NK-92 (cell line): ENCODE results near the gene ZBTB7B.

Experiments
- DNase-seq: peaks from one replicate; lab custom pipeline; 2025; ENCODE audit not compliant: unreplicated experiment; lab: John Stamatoyannopoulos, UW

Gene ZBTB7B

GRCh38 chr1:155001675-155002463 is 733 bp upstream of the ZBTB7B start:
- peak; percentile 75 for DNase-seq

DNA sequence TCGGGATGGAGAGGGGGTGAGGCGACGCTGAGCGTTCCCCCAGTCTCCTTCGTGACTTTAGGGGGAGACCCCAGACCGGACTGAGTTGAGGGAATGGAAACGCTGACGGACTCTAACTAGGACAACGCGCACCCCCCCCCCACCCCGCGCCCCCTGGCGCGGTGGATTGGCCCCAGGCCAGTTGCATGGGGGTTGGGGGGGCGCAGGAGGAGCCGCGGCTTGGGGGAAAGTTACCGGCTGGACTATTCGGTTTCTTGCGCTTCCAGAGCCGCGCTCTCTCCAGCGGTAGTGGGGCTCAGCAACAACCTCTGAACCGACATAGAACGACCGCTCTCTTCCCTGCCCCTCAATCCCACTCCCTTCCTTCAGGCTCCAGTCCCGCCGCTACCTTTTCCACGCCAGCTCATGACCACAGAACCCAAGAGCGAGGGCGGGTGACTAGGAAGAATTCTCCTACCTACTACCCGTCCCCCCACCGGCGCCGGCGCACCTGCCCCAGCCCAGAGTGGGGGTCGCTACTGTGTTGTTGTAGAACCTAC is 694 bp downstream of the ZBTB7B start:
- no peak for DNase-seq

GRCh38 chr1:155003766-155004351 is 1.3 kb downstream of the ZBTB7B start:
- no peak for DNase-seq

DNA sequence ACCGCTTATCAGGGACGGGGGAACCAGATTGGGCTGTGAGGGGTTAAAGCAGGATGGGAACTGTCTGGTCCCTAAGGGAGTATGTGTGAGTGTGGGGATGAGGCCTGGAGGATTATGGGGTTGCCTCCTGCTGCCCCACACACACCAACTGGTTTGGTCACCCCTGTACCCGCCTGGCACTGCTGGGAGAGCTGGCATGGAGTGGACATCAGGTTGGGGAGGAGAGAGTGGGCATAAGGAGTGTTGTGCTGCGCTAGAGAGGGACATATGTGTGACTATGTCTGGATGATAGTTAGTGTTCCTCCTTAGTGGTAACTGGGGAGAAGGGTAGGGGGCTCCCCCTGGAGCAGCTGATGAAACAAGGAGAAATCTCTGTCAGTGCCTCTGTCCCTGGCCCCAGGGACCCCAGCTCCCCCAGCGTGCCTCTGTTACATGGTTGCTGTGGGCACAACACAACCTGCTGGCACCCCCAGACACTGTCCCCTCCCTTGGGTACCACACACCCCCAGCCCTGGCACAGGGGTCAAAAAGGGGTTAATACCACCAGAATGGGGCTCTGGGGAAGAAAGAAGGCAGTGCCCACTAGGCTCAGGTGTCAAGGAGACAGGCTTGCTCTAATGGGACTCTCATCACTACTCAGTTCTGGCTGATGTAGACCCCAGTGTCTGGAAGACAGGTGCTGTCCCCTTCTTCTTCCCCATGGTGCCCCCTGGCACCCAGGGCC is 1.9 kb downstream of the ZBTB7B start:
- DNase-seq, result no peak

DNA sequence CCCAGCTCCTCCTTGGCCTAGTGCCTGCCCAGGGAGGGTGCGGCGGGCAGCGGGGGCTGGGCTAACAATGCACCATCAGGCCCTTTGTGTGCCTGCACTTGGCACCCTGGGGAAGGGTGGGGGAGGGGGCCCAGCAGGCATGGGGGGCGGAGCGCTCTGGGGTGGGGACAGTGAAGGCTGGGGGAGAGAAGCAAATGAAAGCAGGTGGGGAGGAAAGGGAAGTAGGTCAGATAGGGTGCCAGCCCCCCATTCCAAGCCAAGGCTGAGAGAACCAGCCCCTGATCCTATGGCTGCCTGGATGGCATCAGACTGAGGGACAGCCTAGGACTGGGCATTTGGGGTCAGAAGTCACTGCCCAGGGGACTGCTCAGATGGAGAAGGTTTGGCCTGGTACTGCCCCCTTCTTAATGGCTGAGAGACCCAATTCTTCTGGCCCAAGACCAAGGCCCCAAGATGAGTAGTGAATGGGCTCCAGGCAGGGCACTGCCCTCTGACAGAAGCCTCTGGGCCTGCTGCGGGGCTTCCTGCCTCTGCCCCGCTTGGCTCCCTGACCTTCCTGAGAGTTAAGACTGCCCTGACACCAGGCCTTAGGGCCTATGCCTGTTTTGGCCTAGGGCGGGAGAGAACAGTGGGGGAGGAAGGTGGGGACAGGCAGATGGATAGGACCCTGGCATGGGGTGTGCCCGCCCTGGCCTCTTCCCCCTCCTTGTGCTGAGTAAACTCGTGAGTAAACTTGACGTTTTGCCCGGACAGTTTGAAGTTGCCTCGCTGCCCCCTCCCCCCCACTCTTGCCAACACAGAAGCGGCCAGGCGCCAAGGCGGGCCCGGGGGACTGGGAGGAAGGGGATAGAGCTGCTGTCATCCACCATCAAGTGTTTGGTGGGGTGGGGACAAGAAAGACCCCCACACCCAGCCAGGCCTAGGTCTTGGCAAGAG is 2.7 kb downstream of the ZBTB7B start:
- no peak for DNase-seq

DNA sequence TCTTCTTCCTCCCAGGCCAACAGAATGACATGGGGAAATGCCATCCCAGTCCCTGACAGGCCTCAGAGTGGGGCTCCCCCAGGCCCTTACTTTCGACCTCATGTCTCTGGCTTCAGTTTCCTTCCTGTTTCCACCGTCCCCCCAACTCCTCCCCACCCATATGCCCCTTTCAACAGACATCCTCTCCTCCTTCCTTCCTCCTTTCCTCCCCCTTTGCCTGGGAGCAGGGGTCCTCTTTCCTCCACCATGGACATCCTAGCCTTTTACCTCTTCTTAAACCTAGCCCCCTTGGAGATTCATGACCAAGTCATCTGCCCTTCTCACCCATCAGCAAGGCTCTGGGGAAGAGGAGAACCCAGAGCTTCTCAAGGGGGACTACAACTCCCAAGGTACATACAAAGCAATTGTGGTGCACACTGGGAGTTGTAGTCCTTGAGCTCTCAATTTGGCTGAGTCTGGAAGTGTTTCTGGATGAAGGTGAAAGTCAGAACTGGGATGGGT is 4.0 kb downstream of the ZBTB7B start:
- no peak for DNase-seq

- no peak for DNase-seq
Measured at GRCh38 chr1:155007251-155007828, 4.7 kb downstream of the ZBTB7B start.

- no peak for DNase-seq
Measured at GRCh38 chr1:155008015-155008941, 5.7 kb downstream of the ZBTB7B start.

DNA sequence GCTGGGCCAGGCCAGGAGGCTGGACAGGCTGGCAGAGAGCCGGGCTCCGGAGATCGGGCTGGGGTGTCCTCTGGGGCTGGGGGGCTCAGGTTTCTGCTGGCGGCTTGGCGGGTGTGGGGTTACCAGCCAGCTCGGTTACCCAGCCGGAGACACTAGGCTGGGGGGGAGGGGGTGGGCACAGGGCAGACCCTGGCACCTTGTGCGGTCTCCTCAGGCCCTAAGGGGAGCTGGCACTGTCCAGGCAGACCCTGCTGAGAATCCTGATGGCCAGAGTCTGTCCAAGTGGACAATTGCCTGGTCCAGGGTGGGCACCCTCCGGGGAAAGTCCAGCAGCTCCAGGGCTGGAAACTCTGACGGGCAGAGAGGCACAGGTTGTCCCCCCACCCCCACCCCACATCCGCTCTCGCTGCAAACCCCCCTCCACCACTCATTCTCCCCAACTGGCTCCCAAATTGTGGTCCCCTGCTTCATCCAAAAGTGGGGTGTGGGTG is 6.7 kb downstream of the ZBTB7B start:
- DNase-seq, result no peak

DNA sequence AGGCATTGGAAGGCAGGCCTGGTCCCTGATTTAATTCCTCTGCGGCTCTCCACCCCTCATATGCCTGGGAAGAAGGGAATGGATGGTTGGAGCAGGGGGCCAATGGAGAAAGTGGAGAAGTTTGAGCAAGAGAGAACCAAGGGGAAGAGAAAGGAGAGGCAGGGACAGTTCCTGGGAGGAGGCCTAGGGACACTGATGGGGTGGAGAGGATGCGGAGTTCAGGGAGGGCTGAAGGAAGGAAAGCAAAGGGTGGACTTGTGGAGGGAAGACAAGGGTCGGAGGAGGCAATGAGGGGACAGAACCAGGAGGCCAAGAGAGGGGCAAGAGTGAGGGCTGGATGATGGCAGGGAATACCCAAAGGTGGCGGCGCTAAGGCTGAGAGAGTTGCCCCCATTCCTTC is 7.1 kb downstream of the ZBTB7B start:
- DNase-seq, result no peak

GRCh38 chr1:155010211-155010918 is 7.8 kb downstream of the ZBTB7B start:
- DNase-seq, result no peak

DNA sequence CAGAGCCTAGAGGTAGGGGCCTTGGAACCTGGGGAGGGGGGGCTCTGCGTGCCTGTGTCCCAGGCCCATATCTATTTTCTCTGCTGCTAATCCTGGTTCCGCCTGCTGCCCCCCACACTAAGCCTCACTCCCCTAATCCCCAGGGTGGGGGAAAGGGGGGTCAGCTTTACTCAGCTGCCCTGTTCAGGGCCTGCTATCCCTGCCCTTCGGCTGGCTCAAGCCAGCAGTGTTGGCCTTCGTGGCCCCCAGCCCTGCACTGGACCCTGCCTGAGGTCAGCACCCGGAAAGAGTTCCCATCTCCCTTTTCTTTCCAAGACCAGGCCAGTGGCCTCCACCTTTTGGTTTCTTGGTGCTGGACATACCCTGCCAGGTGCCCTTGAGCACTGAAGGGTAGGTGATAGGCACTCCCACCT is 8.4 kb downstream of the ZBTB7B start:
- no peak for DNase-seq

DNA sequence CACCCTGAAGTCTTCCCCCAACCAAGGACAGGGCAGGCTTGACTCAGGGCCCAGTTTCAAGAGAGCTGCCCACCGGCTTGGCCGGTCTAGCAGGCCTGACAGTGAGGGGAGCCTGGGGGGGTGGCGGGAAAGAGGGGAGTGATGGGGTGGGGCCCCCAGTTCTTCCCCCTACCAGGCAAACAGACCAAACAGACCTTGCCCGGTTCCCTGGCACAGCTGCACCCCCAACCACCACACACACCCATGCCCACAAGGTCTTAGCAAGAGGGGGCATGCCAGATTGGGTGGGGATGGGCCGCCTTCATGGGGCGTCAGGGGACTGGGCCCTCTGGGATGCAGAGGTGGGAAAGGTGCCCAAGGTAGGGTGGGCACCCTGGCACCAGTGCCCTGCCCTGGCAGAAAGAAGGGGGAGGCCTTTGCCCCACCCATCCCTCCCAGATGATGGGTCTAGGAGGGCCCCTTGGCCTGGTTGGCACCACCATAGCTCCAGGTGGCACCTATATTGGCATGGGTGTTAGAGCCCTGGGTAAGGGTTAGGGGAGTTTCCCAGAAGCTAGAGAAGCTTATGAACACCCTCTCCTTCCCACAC is 8.9 kb downstream of the ZBTB7B start:
- no peak for DNase-seq

- no peak for DNase-seq
Measured at GRCh38 chr1:155012026-155012546, 9.5 kb downstream of the ZBTB7B start.

DNA sequence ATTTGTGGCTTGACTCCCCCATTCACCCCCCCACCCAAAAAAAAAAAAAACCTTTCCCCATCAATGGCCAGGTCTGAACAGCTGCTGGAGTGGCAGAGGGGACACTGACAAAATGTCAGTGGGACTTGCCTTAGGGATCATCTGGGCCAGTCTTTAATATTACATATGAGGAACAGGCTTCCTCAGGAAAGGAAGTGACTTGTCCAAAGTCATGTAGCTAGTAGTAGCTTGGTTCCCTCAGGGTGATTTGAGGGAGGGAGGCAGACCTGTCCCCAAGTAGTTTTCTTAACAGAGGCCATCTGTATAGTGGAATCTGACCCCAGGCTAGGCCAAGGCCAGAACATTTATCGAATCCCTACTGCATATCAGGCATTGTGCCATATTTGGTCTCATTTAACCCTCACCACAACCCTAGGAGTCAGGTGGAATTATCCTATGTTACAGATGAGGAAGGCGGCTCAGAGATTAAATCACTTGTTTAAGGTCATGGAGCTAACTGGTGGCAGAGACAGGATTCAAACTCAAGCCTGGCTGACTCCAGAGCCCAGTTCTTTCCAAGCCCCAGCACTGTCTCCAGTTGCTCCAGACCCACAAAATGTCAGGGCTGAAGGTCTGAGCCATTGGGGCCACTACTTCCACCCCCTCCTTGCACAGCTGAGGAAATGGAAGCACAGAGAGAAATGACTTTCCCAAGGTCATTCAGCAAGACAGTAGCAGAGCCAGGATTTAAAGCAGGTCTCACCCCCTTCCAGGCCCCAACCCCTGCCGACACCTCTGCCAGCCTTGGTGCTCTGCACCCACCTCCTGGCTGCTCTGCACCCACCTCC is 10.4 kb downstream of the ZBTB7B start:
- DNase-seq, result no peak

GRCh38 chr1:155013632-155014031 is 11.0 kb downstream of the ZBTB7B start:
- DNase-seq, result no peak
